ENCODE data around the gene CAPN10.

Gene CAPN10

GRCh38 chr2:240588669-240589068, 2.1 kb downstream of the CAPN10 start:
- TF ChIP-seq CTCF (IDR thresholded peaks at IDR 0.05; ENCODE audit: insufficient read depth, low read length) = no peak
- no peak for TF ChIP-seq SPI1 (IDR thresholded peaks at IDR 0.05; ENCODE audit: borderline replicate concordance, low read depth)
- no peak for TF ChIP-seq REST (IDR thresholded peaks at IDR 0.05; ENCODE audit: insufficient replicate concordance, low read depth)
- no peak for TF ChIP-seq GABPA (IDR thresholded peaks at IDR 0.05; ENCODE audit: low read depth)
- TF ChIP-seq POLR2AphosphoS5 (IDR thresholded peaks at IDR 0.05; ENCODE audit: low read depth) = no peak
- DNase-seq (ENCODE audit: low read depth in 1 of 2, low spot score in 1 of 2) = no peak
- no peak overlapping the region for H3K4me3 ChIP-seq (replicated peaks; ENCODE audit: insufficient read depth, low read length)
- H3K27me3 ChIP-seq (ENCODE audit: insufficient read depth, poor library complexity, severe bottlenecking) = no peaks in the 10 kb centered on the region
- no peak overlapping the region for H3K27ac ChIP-seq (replicated peaks)

GRCh38 chr2:240589375-240589774, 2.8 kb downstream of the CAPN10 start:
- Histone ChIP-seq H3K27me3 (ENCODE audit: insufficient read depth, poor library complexity, severe bottlenecking) (no peaks in the 10 kb centered on the region), H3K27ac (replicated peaks) (no peak overlapping the region), H3K4me3 (replicated peaks; ENCODE audit: insufficient read depth, low read length) (no peak overlapping the region)
- no peak for DNase-seq (ENCODE audit: low read depth in 1 of 2, low spot score in 1 of 2)
- TF ChIP-seq GABPA (IDR thresholded peaks at IDR 0.05; ENCODE audit: low read depth) (no peak), CTCF (IDR thresholded peaks at IDR 0.05; ENCODE audit: insufficient read depth, low read length) (no peak), REST (IDR thresholded peaks at IDR 0.05; ENCODE audit: insufficient replicate concordance, low read depth) (no peak), SPI1 (IDR thresholded peaks at IDR 0.05; ENCODE audit: borderline replicate concordance, low read depth) (no peak), POLR2AphosphoS5 (IDR thresholded peaks at IDR 0.05; ENCODE audit: low read depth) (no peak)

- no peak overlapping the region for H3K27ac ChIP-seq (replicated peaks)
- TF ChIP-seq REST (IDR thresholded peaks at IDR 0.05; ENCODE audit: insufficient replicate concordance, low read depth) (no peak), CTCF (IDR thresholded peaks at IDR 0.05; ENCODE audit: insufficient read depth, low read length) (no peak), SPI1 (IDR thresholded peaks at IDR 0.05; ENCODE audit: borderline replicate concordance, low read depth) (no peak)
- no peak for DNase-seq (ENCODE audit: low read depth in 1 of 2, low spot score in 1 of 2)
- H3K27me3 ChIP-seq (ENCODE audit: insufficient read depth, poor library complexity, severe bottlenecking) = no peaks in the 10 kb centered on the region
- H3K4me3 ChIP-seq (replicated peaks; ENCODE audit: insufficient read depth, low read length) = no peak overlapping the region
Observed at GRCh38 chr2:240589850-240590525, 3.5 kb downstream of the CAPN10 start.

Measured in HL-60 (cell line).